Adipocyte (in vitro differentiated cells): ENCODE data around the gene SENP6.

Experiments
- DNase-seq: peaks from one replicate; pipeline ENCODE4 v3.0.0-alpha.2; 2015; ENCODE audit warnings: low read depth
- H3K27me3 ChIP-seq: replicated peaks from 2 replicates; pipeline ENCODE4 v1.7.0; 2013; ENCODE audit warnings: mild to moderate bottlenecking, low read length, moderate library complexity; ENCODE audit not compliant: control insufficient read depth, insufficient read depth
- H3K36me3 ChIP-seq: 2 replicates; pipeline ENCODE4 v1.7.0; 2013; ENCODE audit warnings: low read length, mild to moderate bottlenecking, moderate library complexity; ENCODE audit not compliant: control insufficient read depth, insufficient read depth, severe bottlenecking
- H3K4me1 ChIP-seq: 2 replicates; pipeline ENCODE4 v1.7.0; 2013; ENCODE audit warnings: mild to moderate bottlenecking, low read length, moderate library complexity; ENCODE audit not compliant: control insufficient read depth, insufficient read depth
- H3K4me3 ChIP-seq: 2 replicates; pipeline ENCODE4 v1.7.0; 2013; ENCODE audit warnings: mild to moderate bottlenecking, low read length, moderate library complexity
- H3K9ac ChIP-seq: 2 replicates; pipeline ENCODE4 v1.7.0; 2013; ENCODE audit warnings: mild to moderate bottlenecking, low read length, moderate library complexity
- H3K9me3 ChIP-seq: 2 replicates; pipeline ENCODE4 v1.7.0; 2013; ENCODE audit warnings: mild to moderate bottlenecking, low read length, moderate library complexity; ENCODE audit not compliant: control insufficient read depth

The SENP6 gene

GRCh38 chr6:75609639-75610590, 8.2 kb downstream of the SENP6 start:
- Histone ChIP-seq H3K9me3 (no peaks in the 10 kb centered on the region), H3K4me3 (no peak overlapping the region), H3K9ac (no peak overlapping the region), H3K36me3 (no peaks in the 10 kb centered on the region), H3K27me3 (no peaks in the 10 kb centered on the region), H3K4me1 (peaks cover 54% of the 10 kb centered on the region)
- peak; percentile 54 for DNase-seq

DNA sequence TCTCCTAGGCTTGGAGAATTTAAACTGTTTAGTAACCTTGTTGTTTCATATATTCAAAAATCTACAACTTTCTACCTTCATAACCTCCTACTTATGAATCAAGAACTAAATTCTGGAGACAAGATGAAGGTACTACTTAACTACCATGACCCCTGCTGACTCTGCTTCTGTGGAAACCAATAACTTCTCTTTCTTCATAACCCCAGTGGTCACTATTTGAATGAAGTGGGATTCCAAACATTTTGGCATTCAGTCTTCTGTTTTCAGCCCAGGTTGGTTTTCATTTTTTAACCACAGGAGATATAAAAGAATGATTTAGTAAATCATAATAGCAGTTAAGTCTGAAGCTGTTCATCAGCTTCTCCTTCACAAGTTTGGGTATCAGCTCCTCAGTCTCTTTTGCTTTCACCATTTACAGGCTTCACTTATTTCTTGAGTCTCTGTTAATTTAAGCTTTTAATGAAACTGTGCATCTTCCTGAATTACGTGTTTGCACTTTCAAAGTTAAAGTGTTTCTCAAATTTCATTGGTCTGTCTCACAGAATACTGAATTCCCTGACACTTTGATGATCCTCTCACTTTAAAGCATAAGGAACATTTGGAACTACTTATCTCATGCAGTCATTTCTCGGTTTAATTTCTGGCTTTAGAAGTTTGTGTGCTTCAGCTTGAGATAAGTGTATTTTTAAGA, 9.5 kb downstream of the SENP6 start:
- Histone ChIP-seq H3K4me1 (peaks cover 54% of the 10 kb centered on the region), H3K4me3 (peak overlapping the region; percentile 22), H3K36me3 (no peaks in the 10 kb centered on the region), H3K9ac (no peak overlapping the region), H3K27me3 (no peaks in the 10 kb centered on the region), H3K9me3 (no peaks in the 10 kb centered on the region)
- DNase-seq = peak; percentile 22

GRCh38 chr6:75611702-75612375, 10.2 kb downstream of the SENP6 start:
- peak overlapping the region; percentile 39 for H3K4me3 ChIP-seq
- H3K9me3 ChIP-seq = no peaks in the 10 kb centered on the region
- no peak overlapping the region for H3K9ac ChIP-seq
- DNase-seq = no peak
- no peaks in the 10 kb centered on the region for H3K36me3 ChIP-seq
- no peaks in the 10 kb centered on the region for H3K27me3 ChIP-seq
- peaks cover 54% of the 10 kb centered on the region for H3K4me1 ChIP-seq

DNA sequence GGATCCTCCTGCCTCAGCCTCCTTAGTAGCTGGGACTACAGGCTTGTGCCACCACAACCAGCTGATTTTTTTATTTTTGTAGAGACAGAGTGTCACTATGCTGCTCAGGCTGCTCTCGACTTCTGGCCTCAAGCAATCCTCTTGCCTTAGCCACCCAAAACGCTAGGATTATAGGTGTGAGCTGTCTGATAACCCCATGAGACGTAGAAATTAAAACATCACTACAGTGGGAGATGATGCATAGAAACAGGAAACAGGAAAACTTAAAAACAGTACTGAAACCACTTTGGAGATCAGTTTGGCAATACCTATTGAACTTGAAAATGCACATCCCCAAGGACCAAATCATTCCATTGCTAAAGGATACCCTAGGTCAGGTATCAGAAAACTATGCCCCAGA, 10.8 kb downstream of the SENP6 start:
- Histone ChIP-seq H3K4me1 (peaks cover 54% of the 10 kb centered on the region), H3K9ac (peak overlapping the region; percentile 7), H3K4me3 (peak overlapping the region; percentile 39), H3K9me3 (no peaks in the 10 kb centered on the region), H3K36me3 (no peaks in the 10 kb centered on the region), H3K27me3 (no peaks in the 10 kb centered on the region)
- DNase-seq = no peak

GRCh38 chr6:75613056-75613501, 11.4 kb downstream of the SENP6 start:
- DNase-seq = no peak
- H3K9me3 ChIP-seq = no peaks in the 10 kb centered on the region
- no peaks in the 10 kb centered on the region for H3K27me3 ChIP-seq
- H3K4me3 ChIP-seq = peak overlapping the region; percentile 54
- peak overlapping the region; percentile 20 for H3K9ac ChIP-seq
- peaks cover 54% of the 10 kb centered on the region for H3K4me1 ChIP-seq
- H3K36me3 ChIP-seq = no peaks in the 10 kb centered on the region

- Histone ChIP-seq H3K36me3 (peaks cover 9% of the 10 kb centered on the region), H3K9ac (no peak overlapping the region), H3K4me3 (no peak overlapping the region), H3K9me3 (peaks cover 4% of the 10 kb centered on the region), H3K27me3 (no peaks in the 10 kb centered on the region), H3K4me1 (peaks cover 30% of the 10 kb centered on the region)
- DNase-seq = no peak
Observed at GRCh38 chr6:75618437-75618836, 16.8 kb downstream of the SENP6 start.

DNA sequence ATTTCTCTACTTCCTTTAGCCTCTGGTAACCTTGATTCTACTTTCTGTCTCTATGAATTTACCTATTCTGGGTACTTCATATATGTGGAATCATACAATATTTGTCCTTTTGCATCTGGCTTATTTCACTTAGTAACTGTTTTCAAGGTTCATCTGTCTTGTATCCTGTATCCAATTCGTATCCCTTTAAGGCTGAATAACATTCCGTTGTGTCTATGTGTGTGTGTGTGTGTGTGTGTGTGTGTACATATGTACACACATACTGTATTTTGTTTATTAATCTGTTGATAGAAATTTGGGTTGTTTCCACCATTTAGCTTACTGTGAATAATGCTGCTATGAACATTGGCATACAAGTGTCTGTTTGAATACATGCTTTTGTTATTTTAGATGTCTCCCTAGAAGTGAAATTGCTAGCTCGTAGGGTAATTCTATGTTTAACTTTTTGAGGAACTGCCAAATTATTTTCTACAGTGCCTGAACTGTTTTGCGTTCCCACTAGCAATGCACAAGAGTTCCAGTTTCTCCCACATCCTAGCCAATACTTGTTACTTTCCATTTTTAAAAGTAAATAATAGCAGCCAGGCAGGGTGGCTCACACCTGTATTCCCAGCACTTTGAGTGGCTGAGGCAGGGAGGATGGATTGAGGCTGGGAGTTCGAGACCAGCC, 17.7 kb downstream of the SENP6 start:
- Histone ChIP-seq H3K4me3 (no peak overlapping the region), H3K36me3 (peaks cover 17% of the 10 kb centered on the region), H3K9ac (no peak overlapping the region), H3K4me1 (peaks cover 24% of the 10 kb centered on the region), H3K27me3 (no peaks in the 10 kb centered on the region), H3K9me3 (peaks cover 4% of the 10 kb centered on the region)
- DNase-seq = no peak

DNA sequence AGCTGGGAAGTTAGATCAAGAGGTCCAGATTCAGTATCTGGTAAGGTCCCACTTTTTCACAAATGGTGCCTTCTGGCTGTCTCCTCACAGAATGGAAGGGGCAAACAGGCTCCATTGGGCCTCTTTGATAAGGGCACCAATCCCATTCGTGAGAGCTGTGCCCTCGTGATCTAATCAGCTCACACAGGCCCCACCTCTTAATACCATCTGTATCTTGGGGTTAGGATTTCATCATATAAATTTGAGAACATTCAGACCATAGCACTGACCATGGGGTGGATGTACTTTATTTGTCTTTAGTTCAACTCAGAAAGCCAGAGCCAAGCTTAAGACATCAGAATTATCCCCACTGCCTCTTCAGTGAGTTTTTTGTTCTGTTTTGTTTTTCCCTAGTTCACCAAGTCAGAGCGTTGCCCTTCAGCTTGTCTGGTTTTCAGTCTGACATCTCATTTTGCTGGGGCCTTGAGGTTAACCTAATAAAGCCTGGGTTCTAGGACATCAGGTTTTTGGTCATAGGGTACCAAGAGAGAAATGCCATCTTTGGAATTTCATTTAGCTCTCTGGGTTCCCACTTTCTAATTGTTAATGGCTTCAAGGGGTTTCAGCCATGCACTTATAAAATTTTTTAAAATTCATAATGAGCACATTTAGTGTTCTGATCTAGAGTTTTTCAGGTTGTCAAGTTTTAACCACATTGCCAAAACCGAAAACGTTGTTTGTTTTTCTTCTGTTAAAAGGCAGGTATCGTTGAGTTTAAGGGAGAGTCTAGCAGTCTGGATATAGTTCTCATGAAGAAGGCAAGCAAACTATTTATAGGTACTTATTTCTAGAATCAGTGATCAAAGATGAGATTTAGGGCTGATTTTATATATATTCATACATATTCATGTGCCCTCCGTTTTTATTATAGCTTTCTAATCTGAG, 19.0 kb downstream of the SENP6 start:
- peaks cover 4% of the 10 kb centered on the region for H3K9me3 ChIP-seq
- H3K9ac ChIP-seq = no peak overlapping the region
- no peaks in the 10 kb centered on the region for H3K27me3 ChIP-seq
- DNase-seq = peak; percentile 71
- peak overlapping the region; percentile 3 for H3K4me3 ChIP-seq
- peaks cover 26% of the 10 kb centered on the region for H3K36me3 ChIP-seq
- peaks cover 24% of the 10 kb centered on the region for H3K4me1 ChIP-seq

GRCh38 chr6:75621846-75622245, 20.2 kb downstream of the SENP6 start:
- Histone ChIP-seq H3K36me3 (peaks cover 28% of the 10 kb centered on the region), H3K27me3 (no peaks in the 10 kb centered on the region), H3K9me3 (peaks cover 4% of the 10 kb centered on the region), H3K4me1 (peaks cover 24% of the 10 kb centered on the region), H3K9ac (no peak overlapping the region), H3K4me3 (no peak overlapping the region)
- DNase-seq = no peak

GRCh38 chr6:75623491-75623890, 21.8 kb downstream of the SENP6 start:
- no peak overlapping the region for H3K4me3 ChIP-seq
- peaks cover 24% of the 10 kb centered on the region for H3K4me1 ChIP-seq
- DNase-seq = no peak
- H3K9ac ChIP-seq = no peak overlapping the region
- peaks cover 1% of the 10 kb centered on the region for H3K9me3 ChIP-seq
- no peaks in the 10 kb centered on the region for H3K27me3 ChIP-seq
- peaks cover 41% of the 10 kb centered on the region for H3K36me3 ChIP-seq
